SK-N-SH (cell line): ENCODE data around the gene AUTS2. TPM values are rescaled to one million over a fixed set of nuclear protein-coding genes. Genes with fewer than 3 reads are reported as not detected.
A peak's percentile ranks its signal among the peaks of the same experiment; 100 is the strongest.

Source experiments
- CTCF ChIA-PET: fragments of 300-600, 350-600 bp; formaldehyde crosslinking; extraction: SDS; loops from one replicate; lab custom pipeline; 2021; lab: Yijun Ruan, JAX
- POLR2A ChIA-PET: fragments of 350-600 bp; sonication (Branson Sonifier 250); formaldehyde crosslinking; extraction: SDS; loops from one replicate; lab custom pipeline; 2020; ENCODE audit warnings: antibody characterized with exemption, inconsistent platforms; lab: Yijun Ruan, JAX
- DNase-seq: peaks from one replicate; pipeline ENCODE4 v3.0.0; 2012
- H2AFZ ChIP-seq: fragments of 200-600 bp; sonication (generic); 2 replicates; pipeline ENCODE4 v1.8.1; 2016; ENCODE audit warnings: antibody characterized with exemption, mild to moderate bottlenecking, low read depth
- H3F3A ChIP-seq: fragments of 200-600 bp; sonication (generic); replicated peaks from 2 replicates; pipeline ENCODE3; 2016; ENCODE audit warnings: antibody characterized with exemption, mild to moderate bottlenecking; ENCODE audit not compliant: insufficient read depth
- H3K27ac ChIP-seq, 2 experiments: fragments of 200-500 bp in 1 of 2; fragments of 200-600 bp in 1 of 2; sonication (Bioruptor generic) in 1 of 2; sonication (generic), shearing (Covaris generic) in 1 of 2; 2 replicates each; pipeline versions ENCODE4 v1.5.1 to v1.6.1; 2014 to 2016; ENCODE audit warnings: low read depth in 2 of 2, inconsistent platforms in 1 of 2, low read length in 1 of 2, mild to moderate bottlenecking in 1 of 2, mixed read lengths in 1 of 2
- H3K27me3 ChIP-seq: fragments of 200-600 bp; sonication (generic), shearing (Covaris generic); 2 replicates; pipeline ENCODE4 v1.6.1; 2016; ENCODE audit warnings: mixed run types; ENCODE audit not compliant: insufficient read depth
- H3K36me3 ChIP-seq, 2 experiments: fragments of 200-500 bp in 1 of 2; fragments of 200-600 bp in 1 of 2; sonication (Bioruptor generic) in 1 of 2; sonication (generic) in 1 of 2; replicated peaks in 1 of 2; 2 replicates each; pipeline versions ENCODE3 to v1.5.1; 2014 to 2016; ENCODE audit warnings: low read length in 1 of 2, mild to moderate bottlenecking in 1 of 2; ENCODE audit not compliant: insufficient read depth in 2 of 2, control insufficient read depth in 1 of 2
- H3K4me1 ChIP-seq, 2 experiments: fragments of 200-500 bp in 1 of 2; fragments of 200-600 bp in 1 of 2; sonication (Bioruptor generic) in 1 of 2; sonication (generic), shearing (Covaris generic) in 1 of 2; 2 replicates each; pipeline versions ENCODE4 v1.5.1 to v1.6.1; 2014 to 2016; ENCODE audit warnings: low read depth in 1 of 2, low read length in 1 of 2, mixed run types in 1 of 2; ENCODE audit not compliant: insufficient read depth in 2 of 2, control insufficient read depth in 1 of 2
- H3K4me2 ChIP-seq: fragments of 200-600 bp; sonication (generic), shearing (Covaris generic); 2 replicates; pipeline ENCODE4 v1.6.1; 2017; ENCODE audit warnings: mixed run types
- H3K4me3 ChIP-seq, 2 experiments: fragments of 200-500 bp in 1 of 2; fragments of 200-600 bp in 1 of 2; sonication (Bioruptor generic) in 1 of 2; sonication (generic), shearing (Covaris generic) in 1 of 2; 2 replicates each; pipeline versions ENCODE4 v1.5.1 to v1.8.1; 2014 to 2016; ENCODE audit warnings: low read depth in 2 of 2, inconsistent platforms in 1 of 2, low read length in 1 of 2, mild to moderate bottlenecking in 1 of 2, mixed read lengths in 1 of 2, moderate library complexity in 1 of 2
- H3K79me2 ChIP-seq: fragments of 200-600 bp; sonication (generic); 2 replicates; pipeline ENCODE4 v1.8.1; 2017; ENCODE audit warnings: mild to moderate bottlenecking; ENCODE audit not compliant: insufficient read depth
- H3K9ac ChIP-seq: fragments of 200-600 bp; sonication (generic); 2 replicates; pipeline ENCODE4 v1.6.1; 2017; ENCODE audit warnings: mixed run types
- H3K9me2 ChIP-seq: fragments of 200-600 bp; sonication (generic); 2 replicates; pipeline ENCODE4 v1.6.1; 2017; ENCODE audit warnings: mixed run types
- H3K9me3 ChIP-seq: fragments of 200-600 bp; sonication (generic); 2 replicates; pipeline ENCODE4 v1.6.1; 2017; ENCODE audit warnings: mixed run types, mild to moderate bottlenecking, moderate library complexity
- H4K20me1 ChIP-seq: fragments of 200-600 bp; sonication (generic); 2 replicates; pipeline ENCODE4 v1.6.1; 2017; ENCODE audit warnings: mild to moderate bottlenecking, mixed run types; ENCODE audit not compliant: insufficient read depth
- CHD2 ChIP-seq: fragments of 150-350 bp; IDR thresholded peaks from 2 replicates; pipeline ENCODE4 v1.6.1; 2018; ENCODE audit warnings: low read length; ENCODE audit not compliant: partially characterized antibody
- ELF1 ChIP-seq: IDR thresholded peaks from 2 replicates; pipeline ENCODE4 v1.4.0; 2012
- EP300 ChIP-seq, 2 experiments: IDR thresholded peaks; 2 replicates each; pipeline versions ENCODE4 v1.4.0 to v1.6.1; 2012; ENCODE audit warnings: borderline replicate concordance in 1 of 2, low read depth in 1 of 2, low read length in 1 of 2
- FOXJ3 ChIP-seq: sonication (generic); formaldehyde crosslinking; IDR thresholded peaks from 2 replicates; pipeline ENCODE4 v1.5.1; 2020; ENCODE audit warnings: mild to moderate bottlenecking, missing genetic modification reagents
- FOXM1 ChIP-seq: IDR thresholded peaks from 2 replicates; pipeline ENCODE4 v1.4.0; 2012; ENCODE audit warnings: low read depth, mild to moderate bottlenecking
- GABPA ChIP-seq: IDR thresholded peaks from 2 replicates; pipeline ENCODE4 v1.4.0; 2012; ENCODE audit warnings: low read depth, mild to moderate bottlenecking
- GATA2 ChIP-seq: sonication (generic); formaldehyde crosslinking; IDR thresholded peaks from 2 replicates; pipeline ENCODE4 v1.5.0; 2020; ENCODE audit warnings: mild to moderate bottlenecking, missing genetic modification reagents
- MAX ChIP-seq: IDR thresholded peaks from 2 replicates; pipeline ENCODE4 v1.4.0; 2012; ENCODE audit warnings: low read depth
- MEF2A ChIP-seq: IDR thresholded peaks from 2 replicates; pipeline ENCODE4 v1.4.0; 2012; ENCODE audit warnings: low read depth, borderline replicate concordance
- MXI1 ChIP-seq: IDR thresholded peaks from 2 replicates; pipeline ENCODE4 v1.6.1; 2012; ENCODE audit warnings: mild to moderate bottlenecking, low read depth, low read length, improper control_type of control experiment
- NRF1 ChIP-seq: IDR thresholded peaks from 2 replicates; pipeline ENCODE4 v1.6.1; 2012; ENCODE audit warnings: low read depth, mild to moderate bottlenecking, low read length
- POLR2AphosphoS5 ChIP-seq: IDR thresholded peaks from 2 replicates; pipeline ENCODE4 v1.6.1; 2012; ENCODE audit warnings: low read depth, low read length
- RCOR1 ChIP-seq: fragments of 150-350 bp; IDR thresholded peaks from 2 replicates; pipeline ENCODE4 v1.6.1; 2017; ENCODE audit warnings: antibody characterized with exemption, low read length
- RXRA ChIP-seq: IDR thresholded peaks from 2 replicates; pipeline ENCODE4 v1.4.0; 2012; ENCODE audit warnings: low read depth, mild to moderate bottlenecking, borderline replicate concordance
- TCF12 ChIP-seq: IDR thresholded peaks from 2 replicates; pipeline ENCODE4 v1.4.0; 2012
- TEAD4 ChIP-seq: IDR thresholded peaks from 2 replicates; pipeline ENCODE4 v1.4.0; 2012; ENCODE audit warnings: mild to moderate bottlenecking, borderline replicate concordance; ENCODE audit not compliant: insufficient read depth
- USF2 ChIP-seq: fragments of 150-350 bp; IDR thresholded peaks from 2 replicates; pipeline ENCODE4 v1.6.1; 2017; ENCODE audit warnings: antibody characterized with exemption, low read length, low read depth, borderline replicate concordance
- YY1 ChIP-seq: IDR thresholded peaks from 2 replicates; pipeline ENCODE4 v1.4.0; 2012; ENCODE audit warnings: low read depth, mild to moderate bottlenecking
- WGBS: methylation state at CpG from one replicate; pipeline ENCODE4 v1.1.6; 2017; ENCODE audit warnings: low lambda C conversion rate; 5-methylcytosine and 5-hydroxymethylcytosine counted together
- polyA plus RNA-seq, 3 experiments: library from polyadenylated mRNA; depleted of rRNA; stranded (reverse); fragments of >200 nt; gene quantifications; 2 replicates each; pipeline ENCODE4 v1.2.3, GENCODE V29; 2012
- TF ChIP-seq, protein P1 (sequence below): IDR thresholded peaks from 2 replicates; pipeline ENCODE4 v1.4.0; 2012; ENCODE audit warnings: low read depth, borderline replicate concordance

The AUTS2 gene
- polyA plus RNA-seq, 1 of the 3 experiments (the other 2 are of a cell fraction), result 15.6 TPM

GRCh38 chr7:69780379-69780778 lies 182.1 kb downstream of the AUTS2 start:
- Histone ChIP-seq H4K20me1 (peaks cover 8% of the 10 kb centered on the region), H3K36me3 (no peaks in the 10 kb centered on the region), H3K27ac (peak overlapping the region in 1 of 2 experiments; percentile 29; a peak in 2 of 4 replicates), H3K27me3 (no peaks in the 10 kb centered on the region), H3K9ac (no peak overlapping the region), H3K4me3 (no peak overlapping the region), H3K9me3 (no peaks in the 10 kb centered on the region), H3K4me1 (peaks cover 22 to 27% of the 10 kb centered on the region in 2 experiments; a peak in 3 of 4 replicates), H3K9me2 (no peaks in the 10 kb centered on the region), H3K4me2 (no peak overlapping the region), H3K79me2 (no peaks in the 10 kb centered on the region; the same call in 1 of the 2 replicates), H2AFZ (no peak overlapping the region), H3F3A (no peaks in the 10 kb centered on the region)
- POLR2A ChIA-PET, result no interaction called here
- 60% methylated on average over 1 of the region's 1 CpG for WGBS
- CTCF ChIA-PET, result interaction anchor here (0.9 to 1.2 kb wide), 2 partner anchors 19 to 151 kb away, joined by 3 read pairs; no protein-coding TSS in a partner anchor
- DNase-seq, result no peak
- TF ChIP-seq RCOR1, result 0 out of 2 replicates have a peak, but pooled peaks have one; percentile 32
- no peak for TF ChIP-seq GABPA
- TF ChIP-seq GATA2 (CRISPR knock-in tag), result peak; percentile 55
- peak; percentile 43 for TF ChIP-seq TCF12
- peak; percentile 63; the same call in 1 of the 2 replicates for TF ChIP-seq RXRA
- TF ChIP-seq FOXJ3 (CRISPR knock-in tag), result 0 out of 2 replicates have a peak, but pooled peaks have one; percentile 30
- TF ChIP-seq, protein P1, sequence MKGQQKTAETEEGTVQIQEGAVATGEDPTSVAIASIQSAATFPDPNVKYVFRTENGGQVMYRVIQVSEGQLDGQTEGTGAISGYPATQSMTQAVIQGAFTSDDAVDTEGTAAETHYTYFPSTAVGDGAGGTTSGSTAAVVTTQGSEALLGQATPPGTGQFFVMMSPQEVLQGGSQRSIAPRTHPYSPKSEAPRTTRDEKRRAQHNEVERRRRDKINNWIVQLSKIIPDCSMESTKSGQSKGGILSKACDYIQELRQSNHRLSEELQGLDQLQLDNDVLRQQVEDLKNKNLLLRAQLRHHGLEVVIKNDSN, result no peak
- TF ChIP-seq MEF2A, result no peak
- no peak for TF ChIP-seq POLR2AphosphoS5
- peak in 1 of 2 experiments; percentile 67; a peak in 1 of 4 replicates for TF ChIP-seq EP300 (IDR thresholded peaks at IDR 0.05; ENCODE audit: borderline replicate concordance in 1 of 2, low read depth in 1 of 2, low read length in 1 of 2)
- 0 out of 2 replicates have a peak, but pooled peaks have one; percentile 24 for TF ChIP-seq MAX

- Histone ChIP-seq H4K20me1 (peaks cover 8% of the 10 kb centered on the region; the same call in 1 of the 2 replicates), H3K9me2 (no peaks in the 10 kb centered on the region), H3F3A (no peaks in the 10 kb centered on the region)
- no peak for TF ChIP-seq ELF1
- TF ChIP-seq RXRA, result no peak
- no peak for TF ChIP-seq CHD2
- TF ChIP-seq GABPA, result no peak
- TF ChIP-seq TEAD4, result no peak
- TF ChIP-seq MEF2A, result no peak
- TF ChIP-seq FOXM1, result no peak
- no peak for TF ChIP-seq GATA2 (CRISPR knock-in tag)
- no peak for TF ChIP-seq POLR2AphosphoS5
- TF ChIP-seq USF2, result no peak
- no peak for TF ChIP-seq NRF1
- TF ChIP-seq MXI1, result no peak
- no peak for TF ChIP-seq YY1
- TF ChIP-seq, protein P1, result no peak
- TF ChIP-seq, all 33 proteins: peak for 0
- Histone ChIP-seq H3K27ac (peak overlapping the region in 1 of 2 experiments; percentile 2; a peak in 1 of 4 replicates), H3K4me2 (peak overlapping the region; percentile 35), H3K9me3 (no peaks in the 10 kb centered on the region), H3K36me3 (no peaks in the 10 kb centered on the region), H2AFZ (no peak overlapping the region), H3K4me3 (no peak overlapping the region), H3K27me3 (no peaks in the 10 kb centered on the region), H3K4me1 (peaks cover 21 to 22% of the 10 kb centered on the region in 2 experiments; a peak in 3 of 4 replicates), H3K9ac (no peak overlapping the region), H3K79me2 (no peaks in the 10 kb centered on the region; the same call in 1 of the 2 replicates)
- CTCF ChIA-PET, result interaction anchor here (1.3 to 1.5 kb wide), 2 partner anchors 8 to 150 kb away, joined by 5 read pairs; no protein-coding TSS in a partner anchor
- 72% methylated on average over 3 of the region's 3 CpGs for WGBS
- DNase-seq, result no peak
- POLR2A ChIA-PET, result no interaction called here
Measured at GRCh38 chr7:69781412-69781846, 183.2 kb downstream of the AUTS2 start.
